GM21423 (cell line): ENCODE measurements around the gene MRPS22.
"Not testable (repeated sequence)": the region's sequence is repeated elsewhere in the genome, so short reads cannot be mapped to it uniquely, and the experiment has no call there.

ENCODE experiments used
- ATAC-seq: cut with Tn5 transposase; IDR thresholded peaks from one replicate; pipeline ENCODE4 v1.9.1; 2021; ENCODE audit warnings: mild to moderate bottlenecking, moderate library complexity; ENCODE audit not compliant: unreplicated experiment

Gene MRPS22

GRCh38 chr3:139334675-139335074, 9.1 kb upstream of the MRPS22 start:
- ATAC-seq, result not testable (repeated sequence)

- no peak for ATAC-seq
Measured at GRCh38 chr3:139338405-139338804, 5.4 kb upstream of the MRPS22 start.

- ATAC-seq, result no peak
Measured at GRCh38 chr3:139339219-139339906, 4.5 kb upstream of the MRPS22 start.

DNA sequence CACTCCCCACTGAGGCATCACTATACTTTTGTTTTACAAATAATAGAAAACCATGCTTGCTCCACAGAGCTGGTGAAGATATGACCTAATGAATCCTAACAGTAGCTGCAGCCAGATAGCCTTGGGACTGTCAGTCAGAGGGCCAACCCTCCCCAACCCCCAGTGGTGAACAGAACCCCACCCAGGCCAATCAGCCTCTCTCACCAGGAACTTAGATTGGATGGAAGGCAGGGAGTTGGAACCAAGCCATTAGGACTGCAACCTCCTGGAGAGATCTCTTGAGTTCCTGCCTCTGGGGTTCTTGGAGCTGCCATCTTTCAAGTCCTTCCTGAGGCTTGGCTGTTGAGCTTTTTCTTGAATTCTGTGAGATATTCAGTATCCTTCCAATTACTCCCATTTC, 3.0 kb upstream of the MRPS22 start:
- ATAC-seq, result no peak

DNA sequence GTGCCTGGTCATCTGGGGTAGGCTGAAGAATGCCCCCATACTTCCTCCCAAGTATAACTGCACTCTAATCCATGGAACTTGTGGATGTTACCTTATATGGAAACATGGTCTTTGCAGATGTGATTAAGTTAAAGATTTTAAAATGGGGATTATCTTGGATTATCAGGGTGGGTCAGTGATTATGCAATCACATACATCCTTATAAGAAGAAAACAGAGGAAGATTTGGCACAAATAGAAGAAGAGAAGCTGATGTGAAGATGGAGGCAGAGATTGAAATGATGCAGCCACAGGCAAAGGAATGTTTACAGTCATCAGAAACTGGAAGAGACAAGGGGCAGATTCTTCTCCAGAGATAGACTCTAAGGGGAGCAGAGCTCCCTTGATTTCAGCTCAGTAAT, 1.8 kb upstream of the MRPS22 start:
- ATAC-seq, result no peak

- ATAC-seq, result no peak
Measured at GRCh38 chr3:139346771-139347170, 3.0 kb downstream of the MRPS22 start.

- no peak for ATAC-seq
Measured at GRCh38 chr3:139353920-139354556, 10.2 kb downstream of the MRPS22 start.

DNA sequence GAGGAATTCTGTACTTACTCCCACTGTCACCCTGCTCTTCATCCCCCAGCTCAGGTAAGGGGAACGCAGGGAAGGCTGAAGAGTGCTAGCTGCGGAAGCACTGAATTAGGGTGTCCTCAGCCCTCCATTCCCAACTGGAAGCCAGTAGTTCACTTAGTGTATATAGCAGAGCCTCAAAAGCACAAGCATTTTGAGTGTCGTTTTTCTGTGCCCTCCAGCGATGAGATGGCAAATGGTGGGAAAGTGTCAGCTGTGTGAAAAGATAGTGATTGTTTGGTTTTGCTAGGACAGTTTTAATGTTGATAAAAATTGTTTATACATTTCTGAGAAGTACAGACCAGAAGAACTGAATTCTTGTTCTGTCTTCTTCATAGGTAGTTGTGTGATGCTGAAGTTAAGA, 10.8 kb downstream of the MRPS22 start:
- no peak for ATAC-seq

GRCh38 chr3:139355476-139355875, 11.7 kb downstream of the MRPS22 start:
- ATAC-seq, result no peak

GRCh38 chr3:139355891-139356290, 12.1 kb downstream of the MRPS22 start:
- no peak for ATAC-seq

DNA sequence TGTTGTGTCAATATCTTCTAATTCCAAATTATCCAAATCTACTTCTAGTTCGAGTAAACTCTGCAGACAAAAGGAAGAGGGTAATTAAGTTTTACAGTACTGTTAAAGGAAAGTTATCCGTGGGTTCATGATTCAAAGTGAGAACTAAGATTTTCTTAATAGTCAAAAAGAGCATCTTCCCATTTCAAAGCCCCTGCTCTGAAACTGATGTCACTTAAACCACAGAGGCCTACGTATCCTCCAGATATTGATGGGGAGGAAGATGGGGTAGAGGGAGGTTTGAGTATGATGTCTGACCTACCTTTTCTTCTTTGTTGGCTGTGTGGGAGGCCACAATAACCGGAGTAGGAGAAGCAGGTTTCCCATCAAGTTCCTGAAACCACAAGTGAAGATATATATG, 14.1 kb downstream of the MRPS22 start:
- no peak for ATAC-seq

DNA sequence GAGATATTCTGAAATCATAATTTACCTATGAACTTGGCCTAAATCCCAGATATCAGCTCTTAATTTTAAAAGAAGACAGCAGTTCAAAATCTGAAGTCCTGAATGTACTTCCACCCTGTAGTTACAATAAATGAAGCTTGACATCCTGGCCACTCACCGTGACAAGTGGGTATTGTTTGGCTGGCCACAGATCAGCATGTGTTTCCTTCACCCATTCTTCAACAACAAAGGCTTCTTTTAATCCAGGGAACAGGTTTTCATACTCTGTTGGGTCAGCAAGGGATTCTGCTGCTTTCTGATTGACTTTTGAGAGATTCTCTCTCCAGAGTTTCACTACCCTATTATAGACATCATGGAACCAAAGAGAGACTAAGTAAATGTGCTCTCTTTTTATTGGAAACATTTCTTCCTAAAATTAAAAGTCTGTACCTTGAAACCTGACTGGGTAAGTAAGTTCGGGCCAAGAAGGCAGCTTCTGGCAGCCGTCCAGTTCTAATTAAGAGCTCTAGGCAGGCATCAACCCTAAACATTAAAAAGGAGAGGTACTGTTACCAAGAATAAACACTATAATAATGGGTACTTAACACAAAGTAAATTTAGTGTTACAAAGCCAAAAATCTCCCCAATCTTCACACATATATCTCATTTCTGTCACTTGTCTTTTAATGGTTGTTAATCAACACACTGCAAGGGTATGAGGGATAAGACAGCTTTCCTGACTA, 15.2 kb downstream of the MRPS22 start:
- ATAC-seq, result no peak

GRCh38 chr3:139361276-139361675, 17.5 kb downstream of the MRPS22 start:
- no peak for ATAC-seq

GRCh38 chr3:139364549-139364948, 20.7 kb downstream of the MRPS22 start:
- ATAC-seq, result no peak

- no peak for ATAC-seq
Measured at GRCh38 chr3:139374099-139374498, 30.3 kb downstream of the MRPS22 start.

DNA sequence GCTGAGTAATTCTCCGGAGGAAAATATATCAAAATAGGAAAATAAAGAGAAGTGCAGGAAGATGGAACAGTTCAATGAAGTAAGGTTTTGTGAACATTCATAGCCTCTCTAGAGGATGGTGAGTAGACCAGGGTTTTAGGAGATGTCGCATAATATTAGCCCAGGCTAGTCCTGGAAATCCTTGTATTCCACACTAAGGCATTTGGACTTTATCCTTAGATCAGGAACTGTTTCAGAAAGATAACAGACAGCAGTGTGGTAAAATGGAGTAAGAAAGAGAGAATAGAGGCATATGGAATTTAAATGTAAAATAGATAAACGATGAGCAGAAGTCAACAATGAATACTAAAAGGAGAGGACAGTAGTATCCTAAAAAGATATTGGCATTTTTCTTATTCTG, 33.6 kb downstream of the MRPS22 start:
- no peak for ATAC-seq

GRCh38 chr3:139378587-139379241, 34.9 kb downstream of the MRPS22 start:
- no peak for ATAC-seq

- ATAC-seq, result no peak
Measured at GRCh38 chr3:139380575-139380974, 36.8 kb downstream of the MRPS22 start.

DNA sequence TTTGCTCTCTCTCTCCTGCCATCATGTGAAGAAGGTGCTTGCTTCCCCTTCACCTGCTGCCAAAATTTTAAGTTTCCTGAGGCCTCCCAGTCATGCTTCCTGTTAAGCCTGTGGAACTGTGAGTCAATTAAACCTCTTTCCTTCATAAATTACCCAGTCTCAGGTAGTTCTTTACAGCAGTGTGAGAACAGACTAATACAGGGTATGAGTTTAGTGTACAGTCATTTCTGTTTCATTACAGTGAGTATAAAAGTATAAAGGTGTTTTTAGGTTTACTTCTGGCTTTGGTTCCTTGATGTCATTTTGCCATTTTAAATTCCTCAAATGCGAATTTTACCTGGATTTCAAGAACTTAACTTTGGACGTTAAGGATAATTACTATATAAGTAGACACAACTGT, 38.5 kb downstream of the MRPS22 start:
- not testable (repeated sequence) for ATAC-seq

GRCh38 chr3:139388077-139388476, 44.3 kb downstream of the MRPS22 start:
- no peak for ATAC-seq

DNA sequence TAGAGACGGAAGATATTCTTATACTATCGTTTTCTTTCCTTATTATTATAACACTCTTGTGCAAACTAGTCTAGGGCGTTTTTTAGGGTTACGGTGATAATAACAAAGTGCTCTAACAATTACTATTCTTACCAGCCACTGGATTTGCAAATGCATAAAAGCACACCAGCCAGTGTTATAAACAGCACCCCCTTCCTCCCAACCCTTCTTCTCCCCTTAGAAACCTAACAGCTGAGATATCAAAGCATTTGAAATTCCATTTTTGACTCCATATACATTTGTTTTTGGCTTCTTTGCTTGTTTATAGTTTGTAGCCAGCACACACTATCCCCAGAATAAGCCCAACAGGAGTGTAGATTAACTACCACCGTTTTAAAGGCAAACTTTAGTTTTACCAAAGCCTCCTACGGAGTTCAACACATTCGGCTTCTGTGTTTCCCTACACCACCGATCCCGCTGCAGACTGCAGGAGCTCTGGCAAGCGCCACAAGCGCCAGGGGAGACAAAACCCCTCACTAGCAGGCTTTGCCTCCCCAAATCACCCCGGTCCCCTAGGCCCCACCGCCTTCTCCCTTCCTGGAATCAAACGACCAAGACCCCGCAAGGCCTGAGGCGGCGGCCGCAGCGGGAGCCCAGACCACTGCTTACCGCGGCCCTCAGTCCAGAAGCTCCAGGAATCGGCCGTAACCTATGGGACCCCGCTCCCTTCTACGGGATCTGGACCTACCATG, 45.2 kb downstream of the MRPS22 start:
- ATAC-seq, result no peak
